Endothelial cell of umbilical vein (primary cell): ENCODE data around the gene BLOC1S3. TPM values are rescaled to one million over a fixed set of nuclear protein-coding genes. Genes with fewer than 3 reads are reported as not detected.

Source experiments
- BruUV-seq: library from RNA; stranded (reverse); fragments of 400-500 nt; replicated peaks from 2 replicates; lab custom pipeline; 2021; lab: Mats Ljungman, UMichigan
- CTCF ChIA-PET: fragments of 300-600, 350-600 bp; sonication (Branson Sonifier 250); formaldehyde crosslinking; loops from one replicate; lab custom pipeline; 2021; ENCODE audit warnings: antibody characterized with exemption, inconsistent platforms; lab: Charles Lee
- POLR2A ChIA-PET: fragments of 300-600, 350-600 bp; sonication (Branson Sonifier 250); formaldehyde crosslinking; loops from one replicate; lab custom pipeline; 2021; ENCODE audit warnings: antibody characterized with exemption, inconsistent platforms; lab: Charles Lee
- DNase-seq: peaks from one replicate; pipeline ENCODE4 v3.0.0-alpha.2; 2011; ENCODE audit warnings: low read depth, low spot score
- FAIRE-seq: peaks from 2 replicates; lab custom pipeline; 2011; peaks lifted over from hg19 to GRCh38; lab: Jason Lieb, UNC
- H2AFZ ChIP-seq: 2 replicates; pipeline ENCODE4 v1.6.0; 2012; ENCODE audit warnings: low read depth, low read length, control low read depth, inconsistent platforms
- H3K27ac ChIP-seq: 2 replicates; pipeline ENCODE4 v1.5.1; 2011; ENCODE audit warnings: low read depth, mild to moderate bottlenecking, control low read depth, low read length, moderate library complexity; ENCODE audit not compliant: insufficient read depth
- H3K27me3 ChIP-seq, 2 experiments: 2 replicates each; pipeline versions ENCODE4 v1.6.0 to v1.6.1; 2011; ENCODE audit warnings: low read length in 2 of 2, mixed read lengths in 1 of 2; ENCODE audit not compliant: control insufficient read depth in 2 of 2, insufficient read depth in 2 of 2
- H3K36me3 ChIP-seq, 2 experiments: 2 replicates in 1 of 2; 3 replicates in 1 of 2; pipeline ENCODE4 v1.5.1; 2011; ENCODE audit warnings: low read length in 2 of 2, mild to moderate bottlenecking in 1 of 2, moderate library complexity in 1 of 2; ENCODE audit not compliant: control insufficient read depth in 2 of 2, insufficient read depth in 2 of 2; ENCODE audit errors: extremely low read depth in 1 of 2
- H3K4me1 ChIP-seq: 3 replicates; pipeline ENCODE4 v1.5.1; 2011; ENCODE audit warnings: mild to moderate bottlenecking, low read length; ENCODE audit not compliant: control insufficient read depth, insufficient read depth; ENCODE audit errors: extremely low read depth
- H3K4me2 ChIP-seq: 2 replicates; pipeline ENCODE4 v1.6.1; 2011; ENCODE audit warnings: low read length, control low read depth, mixed read lengths; ENCODE audit not compliant: insufficient read depth
- H3K4me3 ChIP-seq, 3 experiments: fragments of 200-600 bp in 1 of 3; sonication (generic), shearing (Covaris generic) in 1 of 3; replicated peaks in 1 of 3; 2 replicates each; pipeline ENCODE4 v1.5.1; 2011 to 2016; ENCODE audit warnings: control low read depth in 3 of 3, low read length in 3 of 3, mild to moderate bottlenecking in 2 of 3, inconsistent platforms in 1 of 3, low read depth in 1 of 3, moderate library complexity in 1 of 3; ENCODE audit not compliant: insufficient read depth in 1 of 3
- H3K79me2 ChIP-seq: 2 replicates; pipeline ENCODE4 v1.6.0; 2012; ENCODE audit warnings: low read length, inconsistent platforms; ENCODE audit not compliant: control insufficient read depth, insufficient read depth
- H3K9ac ChIP-seq: replicated peaks from 2 replicates; pipeline ENCODE3; 2011; ENCODE audit warnings: low read length, control low read depth; ENCODE audit not compliant: insufficient read depth; ENCODE audit errors: extremely low read depth
- H3K9me1 ChIP-seq: replicated peaks from 3 replicates; pipeline ENCODE4 v1.6.0; 2011; ENCODE audit warnings: mild to moderate bottlenecking, low read length; ENCODE audit not compliant: control insufficient read depth, insufficient read depth; ENCODE audit errors: extremely low read depth
- H3K9me3 ChIP-seq: replicated peaks from 2 replicates; pipeline ENCODE4 v1.5.1; 2012; ENCODE audit warnings: low read length, inconsistent platforms; ENCODE audit not compliant: control insufficient read depth, insufficient read depth
- H4K20me1 ChIP-seq: replicated peaks from 2 replicates; pipeline ENCODE3; 2011; ENCODE audit warnings: mild to moderate bottlenecking, low read length; ENCODE audit not compliant: control insufficient read depth, insufficient read depth; ENCODE audit errors: extremely low read depth
- EZH2 ChIP-seq: IDR thresholded peaks from 2 replicates; pipeline ENCODE4 v1.6.1; 2012; ENCODE audit warnings: borderline replicate concordance, low read depth, mild to moderate bottlenecking, moderate library complexity, low read length, inconsistent platforms; ENCODE audit not compliant: severe bottlenecking
- FOS ChIP-seq: IDR thresholded peaks from 2 replicates; pipeline ENCODE4 v1.6.1; 2011; ENCODE audit warnings: mild to moderate bottlenecking, low read length, moderate library complexity, borderline replicate concordance; ENCODE audit not compliant: insufficient read depth
- GATA2 ChIP-seq: IDR thresholded peaks from 2 replicates; pipeline ENCODE4 v1.7.0; 2011; ENCODE audit warnings: low read depth, mild to moderate bottlenecking, moderate library complexity, mixed read lengths, low read length; ENCODE audit not compliant: insufficient read length, insufficient read depth
- JUN ChIP-seq: IDR thresholded peaks from 2 replicates; pipeline ENCODE4 v1.6.1; 2011; ENCODE audit warnings: borderline replicate concordance, low read depth; ENCODE audit not compliant: insufficient read length, insufficient read depth
- MYC ChIP-seq: IDR thresholded peaks from one replicate; pipeline ENCODE4 v1.6.1; 2011; ENCODE audit warnings: mild to moderate bottlenecking, low read depth, low read length
- POLR2A ChIP-seq: IDR thresholded peaks from 2 replicates; pipeline ENCODE4 v1.6.1; 2012; ENCODE audit warnings: low read depth, mild to moderate bottlenecking, control low read depth, low read length
- POLR2AphosphoS5 ChIP-seq: IDR thresholded peaks from 2 replicates; pipeline ENCODE4 v1.6.1; 2012; ENCODE audit warnings: low read depth, mild to moderate bottlenecking, control low read depth, low read length, moderate library complexity; ENCODE audit not compliant: insufficient read depth
- dilution Hi-C: fragments of 300-500 bp; cut with MboI; formaldehyde crosslinking; loops from one replicate; pipeline ENCODE4 v1.15.0; 2019; ENCODE audit warnings: low sequenced_read_pairs; ENCODE audit not compliant: extremely low pct_ligation_motif_present
- intact Hi-C: fragments of 100-400 bp; cut with micrococcal nuclease; formaldehyde crosslinking; loops from one replicate; pipeline ENCODE4 v1.10.0; 2022
- polyA plus RNA-seq, 4 experiments: library from polyadenylated mRNA; depleted of rRNA in 3 of 4; stranded (reverse) in 3 of 4; unstranded in 1 of 4; fragments of >200 nt; gene quantifications; 2 replicates each; pipeline versions ENCODE4 v1.2.1 to v1.2.3, GENCODE V29; 2011 to 2012; ENCODE audit warnings: missing spikeins in 1 of 4
- total RNA-seq: library from RNA; stranded (reverse); gene quantifications from 2 replicates; pipeline ENCODE4 v1.2.3, GENCODE V29; 2021
- TF ChIP-seq, protein P1 (sequence below): IDR thresholded peaks from 2 replicates; pipeline ENCODE4 v1.6.1; 2011; ENCODE audit not compliant: insufficient read depth, insufficient read length
- TF ChIP-seq, protein P2 (sequence below), 2 donors: IDR thresholded peaks; 1 replicate in 1 of 2; 2 replicates in 1 of 2; pipeline ENCODE4 v1.5.1; 2011; ENCODE audit warnings: low read length in 2 of 2, mild to moderate bottlenecking in 2 of 2, moderate library complexity in 2 of 2, control low read depth in 1 of 2, inconsistent platforms in 1 of 2, low read depth in 1 of 2; ENCODE audit not compliant: insufficient read depth in 1 of 2; ENCODE audit errors: extremely low read depth in 1 of 2

The BLOC1S3 gene
- total and polyA plus RNA-seq, 2 donors (not counting 3 experiments of a cell fraction or from before 2014, with no cell fraction given) = 13.6 to 17.4 TPM

DNA sequence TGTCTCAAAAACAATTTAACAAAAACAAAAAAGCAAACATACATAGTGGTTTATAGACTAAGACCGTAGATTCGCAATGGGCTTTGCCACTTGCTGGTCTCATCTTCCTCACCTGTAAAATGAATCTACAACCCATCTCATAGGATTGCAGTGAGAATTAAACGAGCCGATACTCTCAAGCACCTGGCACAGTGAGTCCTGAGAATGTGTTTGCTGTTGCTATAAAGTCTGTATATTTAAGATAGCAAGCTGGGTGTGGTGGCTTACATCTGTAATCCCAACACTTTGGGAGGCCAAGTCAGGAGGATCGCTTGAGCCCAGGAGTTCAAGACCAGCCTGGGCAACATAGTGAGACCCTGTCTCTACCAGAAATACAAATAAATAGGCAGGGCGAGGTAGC is 44.1 kb downstream of the BLOC1S3 start:
- no peak overlapping the region for H3K4me2 ChIP-seq
- H3K27me3 ChIP-seq = no peaks in the 10 kb centered on the region
- FAIRE-seq (no peak), DNase-seq (no peak)
- ChIA-PET CTCF (interaction anchor here (1.1 kb wide), 1 partner anchor 10 kb away, joined by 3 read pairs; no protein-coding TSS in a partner anchor), POLR2A (no interaction called here)
- no peak overlapping the region for H3K9ac ChIP-seq
- no peak overlapping the region for H3K27ac ChIP-seq
- H4K20me1 ChIP-seq = no peaks in the 10 kb centered on the region
- H3K79me2 ChIP-seq = no peaks in the 10 kb centered on the region
- TF ChIP-seq POLR2A = no peak
- no peak for TF ChIP-seq MYC
- no peak for TF ChIP-seq EZH2
- TF ChIP-seq JUN = no peak
- TF ChIP-seq FOS = no peak
- TF ChIP-seq POLR2AphosphoS5 = no peak
- TF ChIP-seq GATA2 = no peak
- TF ChIP-seq, protein P1, sequence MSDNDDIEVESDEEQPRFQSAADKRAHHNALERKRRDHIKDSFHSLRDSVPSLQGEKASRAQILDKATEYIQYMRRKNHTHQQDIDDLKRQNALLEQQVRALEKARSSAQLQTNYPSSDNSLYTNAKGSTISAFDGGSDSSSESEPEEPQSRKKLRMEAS = no peak
- TF ChIP-seq, protein P2, sequence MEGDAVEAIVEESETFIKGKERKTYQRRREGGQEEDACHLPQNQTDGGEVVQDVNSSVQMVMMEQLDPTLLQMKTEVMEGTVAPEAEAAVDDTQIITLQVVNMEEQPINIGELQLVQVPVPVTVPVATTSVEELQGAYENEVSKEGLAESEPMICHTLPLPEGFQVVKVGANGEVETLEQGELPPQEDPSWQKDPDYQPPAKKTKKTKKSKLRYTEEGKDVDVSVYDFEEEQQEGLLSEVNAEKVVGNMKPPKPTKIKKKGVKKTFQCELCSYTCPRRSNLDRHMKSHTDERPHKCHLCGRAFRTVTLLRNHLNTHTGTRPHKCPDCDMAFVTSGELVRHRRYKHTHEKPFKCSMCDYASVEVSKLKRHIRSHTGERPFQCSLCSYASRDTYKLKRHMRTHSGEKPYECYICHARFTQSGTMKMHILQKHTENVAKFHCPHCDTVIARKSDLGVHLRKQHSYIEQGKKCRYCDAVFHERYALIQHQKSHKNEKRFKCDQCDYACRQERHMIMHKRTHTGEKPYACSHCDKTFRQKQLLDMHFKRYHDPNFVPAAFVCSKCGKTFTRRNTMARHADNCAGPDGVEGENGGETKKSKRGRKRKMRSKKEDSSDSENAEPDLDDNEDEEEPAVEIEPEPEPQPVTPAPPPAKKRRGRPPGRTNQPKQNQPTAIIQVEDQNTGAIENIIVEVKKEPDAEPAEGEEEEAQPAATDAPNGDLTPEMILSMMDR (IDR thresholded peaks at IDR 0.05; ENCODE audit: extremely low read depth in 1 of 2, insufficient read depth in 1 of 2, low read depth in 1 of 2, low read length in 2 of 2) = no peak
- H3K4me1 ChIP-seq = peaks cover 3% of the 10 kb centered on the region
- H3K9me1 ChIP-seq = no peaks in the 10 kb centered on the region
- dilution Hi-C loops = no loop called here
- no peak overlapping the region for H2AFZ ChIP-seq
- no TSS peak for BruUV-seq
- no peaks in the 10 kb centered on the region for H3K9me3 ChIP-seq
- no peak overlapping the region for H3K4me3 ChIP-seq
- intact Hi-C loops = no loop called here
- H3K36me3 ChIP-seq = no peaks in the 10 kb centered on the region
